HepG2 (cell line): ENCODE results near the gene AKAP7. TPM values are rescaled to one million over a fixed set of nuclear protein-coding genes. Genes with fewer than 3 reads are reported as not detected.

Source experiments
- ARNT2 ChIP-seq: sonication (generic); formaldehyde crosslinking; IDR thresholded peaks from 2 replicates; pipeline ENCODE4 v1.8.0; 2022; ENCODE audit warnings: mild to moderate bottlenecking, low read depth, missing genetic modification reagents, moderate library complexity
- ATAD3A ChIP-seq: sonication (generic); formaldehyde crosslinking; IDR thresholded peaks from 2 replicates; pipeline ENCODE4 v1.4.0; 2020; ENCODE audit warnings: missing genetic modification reagents
- HOXA9 ChIP-seq: sonication (generic); formaldehyde crosslinking; IDR thresholded peaks from 2 replicates; pipeline ENCODE4 v1.8.1; 2022; ENCODE audit warnings: missing genetic modification reagents, mild to moderate bottlenecking, moderate library complexity, borderline replicate concordance
- KDM5B ChIP-seq: sonication (generic); formaldehyde crosslinking; IDR thresholded peaks from 2 replicates; pipeline ENCODE4 v1.4.0; 2020; ENCODE audit warnings: missing genetic modification reagents, mild to moderate bottlenecking, borderline replicate concordance
- MIER2 ChIP-seq: IDR thresholded peaks from 2 replicates; pipeline ENCODE4 v1.6.1; 2016; ENCODE audit warnings: missing biosample characterization, missing genetic modification reagents
- TCF7 ChIP-seq: sonication (generic); IDR thresholded peaks from 2 replicates; pipeline ENCODE4 v1.6.1; 2016; ENCODE audit warnings: antibody characterized with exemption, low read depth
- ZMYM3 ChIP-seq: sonication (generic); formaldehyde crosslinking; IDR thresholded peaks from 2 replicates; pipeline ENCODE4 v1.5.1; 2020; ENCODE audit warnings: mild to moderate bottlenecking, missing genetic modification reagents
- ZNF263 ChIP-seq: sonication (generic); formaldehyde crosslinking; IDR thresholded peaks from 2 replicates; pipeline ENCODE4 v1.4.0; 2020; ENCODE audit warnings: missing genetic modification reagents
- ZNF383 ChIP-seq: sonication (generic); formaldehyde crosslinking; IDR thresholded peaks from 2 replicates; pipeline ENCODE4 v1.4.0; 2020; ENCODE audit warnings: missing genetic modification reagents, mild to moderate bottlenecking, borderline replicate concordance
- ZNF709 ChIP-seq: sonication (generic); formaldehyde crosslinking; IDR thresholded peaks from 2 replicates; pipeline ENCODE4 v1.5.0; 2020; ENCODE audit warnings: mild to moderate bottlenecking, missing genetic modification reagents
- ZSCAN9 ChIP-seq: IDR thresholded peaks from 2 replicates; pipeline ENCODE4 v1.6.1; 2016; ENCODE audit warnings: borderline replicate concordance
- polyA plus RNA-seq, 8 experiments: library from polyadenylated mRNA; depleted of rRNA in 3 of 8; stranded (reverse) in 7 of 8; unstranded in 1 of 8; fragments of >200 nt; fragmentation: Illumina TruSeq in 4 of 8; extraction: Trizol in 4 of 8; gene quantifications; 2 replicates each; pipeline versions ENCODE4 v1.2.1 to v1.2.3, GENCODE V29; 2011 to 2016; ENCODE audit warnings: low read depth in 4 of 8, missing spikeins in 1 of 8, mixed read lengths in 1 of 8; ENCODE audit not compliant: insufficient read depth in 1 of 8
- total RNA-seq, 5 experiments: library from RNA; depleted of rRNA; stranded (reverse); fragments of >200 nt; fragmentation: Illumina TruSeq; extraction: Trizol; gene quantifications; 2 replicates each; pipeline ENCODE4 v1.2.3, GENCODE V29; 2016; ENCODE audit warnings: low read depth in 1 of 5
- TF ChIP-seq, protein P1 (sequence below): sonication (generic); formaldehyde crosslinking; IDR thresholded peaks from 2 replicates; pipeline ENCODE4 v1.8.1; 2022; ENCODE audit warnings: low read depth, mild to moderate bottlenecking, missing genetic modification reagents
- TF ChIP-seq, protein P2 (sequence below): sonication (generic); formaldehyde crosslinking; IDR thresholded peaks from 2 replicates; pipeline ENCODE4 v1.8.1; 2023; ENCODE audit warnings: mild to moderate bottlenecking, inconsistent platforms, moderate library complexity, missing genetic modification reagents, borderline replicate concordance
- TF ChIP-seq, protein P3 (sequence below): IDR thresholded peaks from 2 replicates; pipeline ENCODE4 v1.6.1; 2016; ENCODE audit warnings: low read depth, control low read depth
- TF ChIP-seq, protein P4 (sequence below): sonication (generic); formaldehyde crosslinking; IDR thresholded peaks from 2 replicates; pipeline ENCODE4 v1.4.0; 2020; ENCODE audit warnings: missing genetic modification reagents
- TF ChIP-seq, protein P5 (sequence below): sonication (generic); formaldehyde crosslinking; IDR thresholded peaks from 2 replicates; pipeline ENCODE4 v1.4.0; 2020; ENCODE audit warnings: low read depth, mild to moderate bottlenecking, missing genetic modification reagents
- TF ChIP-seq, protein P6 (sequence below): sonication (generic); formaldehyde crosslinking; conservative IDR thresholded peaks from 2 replicates; pipeline ENCODE4 v1.8.0; 2022; ENCODE audit warnings: mild to moderate bottlenecking, moderate library complexity, missing genetic modification reagents
- TF ChIP-seq, protein P7 (sequence below): sonication (generic); formaldehyde crosslinking; IDR thresholded peaks from 2 replicates; pipeline ENCODE4 v1.4.0; 2020; ENCODE audit warnings: missing genetic modification reagents; ENCODE audit errors: not compliant biosample characterization

The AKAP7 gene
- total and polyA plus RNA-seq, 2 of the 13 experiments (the other 11 are each of a cell fraction or from before 2014, with no cell fraction given): 3.6 to 11.7 TPM

DNA sequence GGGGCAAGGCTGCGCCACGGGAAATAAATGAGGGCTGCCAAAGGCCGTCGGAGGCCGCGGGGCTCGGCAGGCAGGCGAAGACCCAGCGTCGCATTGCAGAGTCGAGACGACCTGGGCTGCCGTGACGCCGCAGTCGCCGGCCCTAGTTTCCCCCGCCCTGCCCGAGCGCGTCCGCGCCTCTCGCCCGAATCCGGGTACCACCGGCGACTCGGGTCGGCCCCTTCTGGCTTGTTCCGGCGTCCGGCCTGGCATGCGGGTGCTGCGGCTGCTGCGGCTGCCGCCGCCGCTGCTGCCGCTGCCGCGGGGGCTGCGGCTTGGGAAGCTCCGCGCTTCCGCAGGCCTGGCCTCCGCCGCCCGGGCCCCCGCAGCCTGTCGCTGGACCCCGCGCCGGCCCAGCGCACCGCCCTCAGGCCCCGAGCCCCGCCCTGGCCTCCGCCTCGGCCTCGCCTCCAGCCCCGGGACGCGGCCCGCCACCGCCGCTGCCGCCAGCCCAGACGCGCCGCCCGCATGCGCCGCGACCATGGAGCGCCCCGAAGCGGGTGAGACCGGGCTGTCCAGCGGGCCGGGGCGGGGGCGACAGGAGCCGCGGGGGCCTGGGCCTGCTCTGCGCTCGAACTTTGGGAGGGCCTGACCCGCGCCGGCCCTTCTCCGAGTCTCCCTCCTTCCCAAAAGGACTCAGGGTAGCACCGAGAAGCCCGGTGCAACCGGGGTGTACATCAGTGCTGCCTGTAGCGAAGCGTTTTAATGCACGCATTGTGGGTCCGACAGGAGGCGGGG, at the start of gene AKAP7 (continued):
- TF ChIP-seq, protein P1, sequence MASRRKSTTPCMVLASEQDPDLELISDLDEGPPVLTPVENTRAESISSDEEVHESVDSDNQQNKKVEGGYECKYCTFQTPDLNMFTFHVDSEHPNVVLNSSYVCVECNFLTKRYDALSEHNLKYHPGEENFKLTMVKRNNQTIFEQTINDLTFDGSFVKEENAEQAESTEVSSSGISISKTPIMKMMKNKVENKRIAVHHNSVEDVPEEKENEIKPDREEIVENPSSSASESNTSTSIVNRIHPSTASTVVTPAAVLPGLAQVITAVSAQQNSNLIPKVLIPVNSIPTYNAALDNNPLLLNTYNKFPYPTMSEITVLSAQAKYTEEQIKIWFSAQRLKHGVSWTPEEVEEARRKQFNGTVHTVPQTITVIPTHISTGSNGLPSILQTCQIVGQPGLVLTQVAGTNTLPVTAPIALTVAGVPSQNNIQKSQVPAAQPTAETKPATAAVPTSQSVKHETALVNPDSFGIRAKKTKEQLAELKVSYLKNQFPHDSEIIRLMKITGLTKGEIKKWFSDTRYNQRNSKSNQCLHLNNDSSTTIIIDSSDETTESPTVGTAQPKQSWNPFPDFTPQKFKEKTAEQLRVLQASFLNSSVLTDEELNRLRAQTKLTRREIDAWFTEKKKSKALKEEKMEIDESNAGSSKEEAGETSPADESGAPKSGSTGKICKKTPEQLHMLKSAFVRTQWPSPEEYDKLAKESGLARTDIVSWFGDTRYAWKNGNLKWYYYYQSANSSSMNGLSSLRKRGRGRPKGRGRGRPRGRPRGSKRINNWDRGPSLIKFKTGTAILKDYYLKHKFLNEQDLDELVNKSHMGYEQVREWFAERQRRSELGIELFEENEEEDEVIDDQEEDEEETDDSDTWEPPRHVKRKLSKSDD (CRISPR knock-in tag): no peak
- TF ChIP-seq ZNF263 (CRISPR knock-in tag) (no peak), ZSCAN9 (CRISPR knock-in tag) (no peak), KDM5B (CRISPR knock-in tag) (peak; percentile 95), ARNT2 (CRISPR knock-in tag) (no peak), ZNF383 (CRISPR knock-in tag) (no peak), ZMYM3 (CRISPR knock-in tag) (peak; percentile 53; the same call in 1 of the 2 replicates), ZNF709 (CRISPR knock-in tag) (peak; percentile 70), TCF7 (no peak), ATAD3A (CRISPR knock-in tag) (no peak), MIER2 (CRISPR knock-in tag) (0 out of 2 replicates have a peak, but pooled peaks have one; percentile 39), HOXA9 (CRISPR knock-in tag) (no peak)
- TF ChIP-seq, protein P2, sequence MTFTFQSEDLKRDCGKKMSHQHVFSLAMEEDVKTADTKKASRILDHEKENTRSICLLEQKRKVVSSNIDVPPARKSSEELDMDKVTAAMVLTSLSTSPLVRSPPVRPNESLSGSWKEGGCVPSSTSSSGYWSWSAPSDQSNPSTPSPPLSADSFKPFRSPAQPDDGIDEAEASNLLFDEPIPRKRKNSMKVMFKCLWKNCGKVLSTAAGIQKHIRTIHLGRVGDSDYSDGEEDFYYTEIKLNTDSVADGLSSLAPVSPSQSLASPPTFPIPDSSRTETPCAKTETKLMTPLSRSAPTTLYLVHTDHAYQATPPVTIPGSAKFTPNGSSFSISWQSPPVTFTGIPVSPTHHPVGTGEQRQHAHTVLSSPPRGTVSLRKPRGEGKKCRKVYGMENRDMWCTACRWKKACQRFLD (CRISPR knock-in tag): peak; percentile 71; the same call in 1 of the 2 replicates
- TF ChIP-seq, protein P3, sequence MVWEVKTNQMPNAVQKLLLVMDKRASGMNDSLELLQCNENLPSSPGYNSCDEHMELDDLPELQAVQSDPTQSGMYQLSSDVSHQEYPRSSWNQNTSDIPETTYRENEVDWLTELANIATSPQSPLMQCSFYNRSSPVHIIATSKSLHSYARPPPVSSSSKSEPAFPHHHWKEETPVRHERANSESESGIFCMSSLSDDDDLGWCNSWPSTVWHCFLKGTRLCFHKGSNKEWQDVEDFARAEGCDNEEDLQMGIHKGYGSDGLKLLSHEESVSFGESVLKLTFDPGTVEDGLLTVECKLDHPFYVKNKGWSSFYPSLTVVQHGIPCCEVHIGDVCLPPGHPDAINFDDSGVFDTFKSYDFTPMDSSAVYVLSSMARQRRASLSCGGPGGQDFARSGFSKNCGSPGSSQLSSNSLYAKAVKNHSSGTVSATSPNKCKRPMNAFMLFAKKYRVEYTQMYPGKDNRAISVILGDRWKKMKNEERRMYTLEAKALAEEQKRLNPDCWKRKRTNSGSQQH (CRISPR knock-in tag): no peak; the same call in 1 of the 2 replicates
- TF ChIP-seq, protein P4, sequence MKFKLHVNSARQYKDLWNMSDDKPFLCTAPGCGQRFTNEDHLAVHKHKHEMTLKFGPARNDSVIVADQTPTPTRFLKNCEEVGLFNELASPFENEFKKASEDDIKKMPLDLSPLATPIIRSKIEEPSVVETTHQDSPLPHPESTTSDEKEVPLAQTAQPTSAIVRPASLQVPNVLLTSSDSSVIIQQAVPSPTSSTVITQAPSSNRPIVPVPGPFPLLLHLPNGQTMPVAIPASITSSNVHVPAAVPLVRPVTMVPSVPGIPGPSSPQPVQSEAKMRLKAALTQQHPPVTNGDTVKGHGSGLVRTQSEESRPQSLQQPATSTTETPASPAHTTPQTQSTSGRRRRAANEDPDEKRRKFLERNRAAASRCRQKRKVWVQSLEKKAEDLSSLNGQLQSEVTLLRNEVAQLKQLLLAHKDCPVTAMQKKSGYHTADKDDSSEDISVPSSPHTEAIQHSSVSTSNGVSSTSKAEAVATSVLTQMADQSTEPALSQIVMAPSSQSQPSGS (CRISPR knock-in tag): no peak
- TF ChIP-seq, protein P5, sequence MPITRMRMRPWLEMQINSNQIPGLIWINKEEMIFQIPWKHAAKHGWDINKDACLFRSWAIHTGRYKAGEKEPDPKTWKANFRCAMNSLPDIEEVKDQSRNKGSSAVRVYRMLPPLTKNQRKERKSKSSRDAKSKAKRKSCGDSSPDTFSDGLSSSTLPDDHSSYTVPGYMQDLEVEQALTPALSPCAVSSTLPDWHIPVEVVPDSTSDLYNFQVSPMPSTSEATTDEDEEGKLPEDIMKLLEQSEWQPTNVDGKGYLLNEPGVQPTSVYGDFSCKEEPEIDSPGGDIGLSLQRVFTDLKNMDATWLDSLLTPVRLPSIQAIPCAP (CRISPR knock-in tag): no peak
- TF ChIP-seq, protein P6, sequence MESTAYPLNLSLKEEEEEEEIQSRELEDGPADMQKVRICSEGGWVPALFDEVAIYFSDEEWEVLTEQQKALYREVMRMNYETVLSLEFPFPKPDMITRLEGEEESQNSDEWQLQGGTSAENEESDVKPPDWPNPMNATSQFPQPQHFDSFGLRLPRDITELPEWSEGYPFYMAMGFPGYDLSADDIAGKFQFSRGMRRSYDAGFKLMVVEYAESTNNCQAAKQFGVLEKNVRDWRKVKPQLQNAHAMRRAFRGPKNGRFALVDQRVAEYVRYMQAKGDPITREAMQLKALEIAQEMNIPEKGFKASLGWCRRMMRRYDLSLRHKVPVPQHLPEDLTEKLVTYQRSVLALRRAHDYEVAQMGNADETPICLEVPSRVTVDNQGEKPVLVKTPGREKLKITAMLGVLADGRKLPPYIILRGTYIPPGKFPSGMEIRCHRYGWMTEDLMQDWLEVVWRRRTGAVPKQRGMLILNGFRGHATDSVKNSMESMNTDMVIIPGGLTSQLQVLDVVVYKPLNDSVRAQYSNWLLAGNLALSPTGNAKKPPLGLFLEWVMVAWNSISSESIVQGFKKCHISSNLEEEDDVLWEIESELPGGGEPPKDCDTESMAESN (CRISPR knock-in tag): peak; percentile 80
- TF ChIP-seq, protein P7, sequence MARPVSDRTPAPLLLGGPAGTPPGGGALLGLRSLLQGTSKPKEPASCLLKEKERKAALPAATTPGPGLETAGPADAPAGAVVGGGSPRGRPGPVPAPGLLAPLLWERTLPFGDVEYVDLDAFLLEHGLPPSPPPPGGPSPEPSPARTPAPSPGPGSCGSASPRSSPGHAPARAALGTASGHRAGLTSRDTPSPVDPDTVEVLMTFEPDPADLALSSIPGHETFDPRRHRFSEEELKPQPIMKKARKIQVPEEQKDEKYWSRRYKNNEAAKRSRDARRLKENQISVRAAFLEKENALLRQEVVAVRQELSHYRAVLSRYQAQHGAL (CRISPR knock-in tag): no peak
